ENCODE results near the gene ARID3C.

ARID3C gene

DNA sequence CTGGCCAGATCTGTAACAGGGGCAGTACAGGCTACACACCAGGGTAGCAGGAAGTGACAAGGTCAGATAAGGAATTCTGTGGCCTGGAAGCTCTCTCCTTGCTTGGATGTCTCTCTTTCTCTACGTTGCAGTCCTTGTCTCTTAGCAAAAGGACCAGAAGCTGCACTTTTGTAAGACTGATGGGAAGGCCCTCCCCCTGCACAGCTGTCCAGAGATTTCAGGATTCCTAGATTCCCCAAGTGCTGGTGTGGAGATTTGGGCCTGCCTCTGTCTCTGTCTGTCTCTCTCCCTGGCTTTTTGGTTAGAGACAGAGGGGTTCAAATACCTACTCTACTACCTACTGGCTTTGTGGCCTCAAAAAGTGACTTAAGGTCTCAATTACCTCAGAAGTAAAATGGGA is 29.3 kb downstream of the ARID3C start:
- no peak for DNase-seq (ENCODE audit: low read depth in 2 of 3, low spot score in 1 of 3)

DNA sequence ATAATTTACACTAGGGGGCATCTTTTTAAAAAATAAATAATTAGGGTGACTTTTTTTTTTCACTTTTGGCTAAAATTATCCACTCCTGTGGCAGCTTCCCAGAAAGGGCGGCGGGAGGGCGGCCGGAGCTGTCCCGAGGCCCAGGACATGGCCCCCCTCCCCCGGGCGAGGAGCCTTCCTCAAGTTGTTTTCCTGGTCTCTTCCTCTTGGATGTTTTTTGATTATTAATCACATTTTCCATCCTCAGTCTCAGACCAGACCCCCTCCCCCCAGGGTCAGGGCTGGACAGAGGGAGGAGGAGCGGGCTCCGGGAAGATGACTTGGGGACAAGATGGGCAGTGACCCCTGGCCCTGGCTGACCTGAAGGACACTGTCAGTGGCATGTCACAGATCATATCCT is 34.7 kb downstream of the ARID3C start:
- DNase-seq (ENCODE audit: low read depth in 2 of 3, low spot score in 1 of 3) = no peak

DNA sequence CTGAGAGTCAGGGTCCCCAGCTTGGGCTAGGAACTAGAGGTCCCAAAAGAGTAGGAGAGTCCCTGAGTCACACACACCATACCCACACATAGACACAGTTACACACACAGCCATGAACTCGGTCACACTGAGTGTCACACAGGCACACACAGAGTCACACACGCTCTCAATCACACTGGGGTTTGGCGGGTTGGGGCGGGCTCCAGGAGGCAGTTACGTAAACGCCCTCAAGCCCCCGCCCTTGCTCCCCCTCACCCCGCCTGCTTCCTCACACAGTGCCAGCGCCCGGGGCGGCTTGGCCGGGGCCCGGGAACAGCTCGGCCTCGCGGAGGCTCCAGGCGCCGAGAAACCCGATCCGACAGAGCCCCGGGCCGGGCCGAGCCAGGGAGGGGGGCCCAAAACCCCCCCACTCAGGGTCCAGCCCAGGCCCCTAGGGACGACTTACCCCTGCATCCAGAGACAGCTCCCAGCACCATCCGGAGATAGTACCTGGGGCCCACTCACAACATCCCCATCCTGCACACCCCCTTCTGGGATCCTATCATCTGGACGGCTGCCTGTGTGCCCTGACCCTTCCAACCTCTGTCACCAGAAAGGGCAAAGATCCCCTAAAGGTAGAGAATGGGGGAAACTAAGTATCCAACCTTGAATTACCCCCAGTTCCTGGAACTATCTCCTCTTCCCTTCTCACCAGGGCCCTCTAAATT is 35.8 kb downstream of the ARID3C start:
- no peak for DNase-seq (ENCODE audit: low read depth in 2 of 3, low spot score in 1 of 3)

DNA sequence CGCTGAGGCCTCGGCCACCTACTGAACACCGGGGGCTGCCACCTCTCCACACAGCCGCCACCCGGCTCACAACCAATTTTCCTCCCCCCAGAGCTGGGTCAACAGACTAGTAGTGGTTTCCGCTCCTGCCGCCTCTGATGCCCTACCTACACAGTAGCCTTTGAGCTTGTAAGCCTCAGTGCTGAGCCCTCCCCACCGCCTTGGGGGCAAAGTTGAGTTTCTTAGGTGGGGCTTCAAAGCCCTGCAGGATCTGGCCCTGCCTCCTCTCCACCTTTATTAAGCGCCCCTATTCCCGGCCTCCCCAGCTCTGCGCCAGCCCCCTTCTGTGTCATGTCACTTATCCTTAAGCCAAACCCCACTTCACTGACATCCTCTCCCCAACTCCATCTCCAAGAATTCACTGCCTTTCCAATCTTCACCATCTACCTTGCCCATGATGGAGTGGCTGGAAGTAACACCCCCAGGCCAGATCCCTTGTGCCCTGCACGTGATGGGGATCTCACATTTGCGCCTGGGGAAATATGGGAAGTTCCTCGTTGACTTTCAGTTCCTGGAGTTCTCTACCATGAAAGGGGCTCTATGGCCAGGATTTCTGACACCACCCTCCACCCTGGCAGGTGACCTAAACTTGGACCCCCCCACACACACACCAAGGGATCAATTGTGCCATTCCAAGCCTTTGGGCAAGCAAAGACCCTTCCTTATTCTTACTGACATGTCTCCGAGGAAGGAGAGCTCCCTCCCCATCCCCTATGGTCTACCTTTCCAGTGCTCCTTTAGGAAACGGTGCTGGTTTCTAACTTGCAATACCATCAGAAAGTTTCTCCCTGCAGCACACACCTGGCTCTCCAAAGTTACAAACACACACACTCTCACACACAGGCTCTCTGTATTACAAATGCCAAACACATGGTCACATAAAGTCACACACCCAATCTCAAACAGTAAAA is 36.7 kb downstream of the ARID3C start:
- no peak for DNase-seq (ENCODE audit: low read depth in 2 of 3, low spot score in 1 of 3)

DNA sequence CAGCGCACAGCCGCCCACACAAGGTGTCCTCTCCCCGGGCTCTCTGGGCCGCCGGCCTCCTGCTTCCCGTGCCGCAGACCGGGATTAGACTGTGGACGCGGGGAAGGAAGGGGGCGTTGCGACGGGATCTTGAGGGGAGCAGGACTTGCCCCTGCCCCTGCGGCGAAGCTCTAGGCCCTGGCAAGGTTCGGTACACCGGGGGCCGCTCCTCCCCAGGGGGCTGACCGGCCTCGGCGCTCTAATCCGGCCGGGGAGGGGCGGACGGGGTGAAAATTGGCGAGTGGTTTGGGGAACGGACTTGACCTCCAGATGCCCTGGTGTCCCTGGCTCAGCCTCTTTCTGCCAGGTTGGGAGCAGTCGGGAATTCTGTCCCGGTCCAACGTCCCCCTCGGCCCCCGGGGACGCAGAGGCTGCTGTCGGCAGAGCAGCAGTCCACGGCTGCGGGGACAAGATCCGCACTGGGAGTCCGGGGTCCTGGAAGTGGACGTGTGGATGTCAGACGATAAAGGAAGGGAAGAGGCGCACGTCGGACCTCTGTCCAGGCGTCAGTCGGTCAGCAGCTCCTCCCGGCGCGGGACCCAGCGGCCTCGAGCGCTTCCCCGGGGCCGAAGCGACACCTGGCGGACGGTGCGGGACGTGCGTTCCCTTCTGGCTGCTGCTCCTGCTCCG is 37.5 kb downstream of the ARID3C start:
- DNase-seq (ENCODE audit: low read depth in 2 of 3, low spot score in 1 of 3) = peak; percentile 48 to 86 (median 75)

DNA sequence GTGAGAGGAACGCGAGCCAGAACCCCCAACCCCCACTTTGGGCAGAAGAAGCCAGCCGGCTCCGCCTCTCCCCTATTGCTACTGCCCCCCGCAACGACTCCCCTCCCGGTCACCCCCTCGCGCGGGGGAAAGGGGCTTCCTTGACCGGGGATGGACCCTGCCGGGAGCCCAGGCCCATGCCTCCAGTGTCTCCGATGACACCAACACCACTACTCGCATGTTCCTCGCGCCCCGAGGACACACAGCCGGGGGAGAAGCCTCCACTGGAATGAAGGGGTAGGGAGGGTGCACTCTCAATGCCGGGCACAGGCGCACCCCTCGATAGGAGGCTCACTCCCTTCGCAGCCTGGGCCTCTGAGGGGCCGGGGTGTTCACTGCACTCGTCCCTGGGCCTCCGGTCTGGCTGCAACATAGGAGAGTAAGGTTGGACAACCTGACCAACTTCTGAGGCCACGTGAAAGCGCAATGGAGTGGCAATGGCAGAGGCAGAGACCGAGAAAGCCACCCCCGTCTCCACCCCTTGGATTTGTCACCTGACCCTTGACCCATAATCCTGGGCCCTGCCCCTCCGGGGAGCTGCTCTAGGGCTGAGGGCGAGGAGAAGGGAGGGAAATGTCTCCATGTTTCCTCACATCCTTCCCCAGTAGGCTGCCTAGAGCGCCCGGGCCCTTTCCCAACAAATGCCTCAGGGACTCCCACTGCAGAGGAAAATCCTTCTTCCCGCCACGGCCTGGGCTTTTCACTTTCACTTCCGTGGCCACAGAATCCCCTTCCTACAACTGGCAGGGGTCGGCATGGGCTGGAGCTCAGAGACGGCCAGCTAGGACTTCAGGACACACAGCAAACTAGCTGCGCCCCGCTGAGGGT is 38.3 kb downstream of the ARID3C start:
- no peak for DNase-seq (ENCODE audit: low read depth in 2 of 3, low spot score in 1 of 3)

DNA sequence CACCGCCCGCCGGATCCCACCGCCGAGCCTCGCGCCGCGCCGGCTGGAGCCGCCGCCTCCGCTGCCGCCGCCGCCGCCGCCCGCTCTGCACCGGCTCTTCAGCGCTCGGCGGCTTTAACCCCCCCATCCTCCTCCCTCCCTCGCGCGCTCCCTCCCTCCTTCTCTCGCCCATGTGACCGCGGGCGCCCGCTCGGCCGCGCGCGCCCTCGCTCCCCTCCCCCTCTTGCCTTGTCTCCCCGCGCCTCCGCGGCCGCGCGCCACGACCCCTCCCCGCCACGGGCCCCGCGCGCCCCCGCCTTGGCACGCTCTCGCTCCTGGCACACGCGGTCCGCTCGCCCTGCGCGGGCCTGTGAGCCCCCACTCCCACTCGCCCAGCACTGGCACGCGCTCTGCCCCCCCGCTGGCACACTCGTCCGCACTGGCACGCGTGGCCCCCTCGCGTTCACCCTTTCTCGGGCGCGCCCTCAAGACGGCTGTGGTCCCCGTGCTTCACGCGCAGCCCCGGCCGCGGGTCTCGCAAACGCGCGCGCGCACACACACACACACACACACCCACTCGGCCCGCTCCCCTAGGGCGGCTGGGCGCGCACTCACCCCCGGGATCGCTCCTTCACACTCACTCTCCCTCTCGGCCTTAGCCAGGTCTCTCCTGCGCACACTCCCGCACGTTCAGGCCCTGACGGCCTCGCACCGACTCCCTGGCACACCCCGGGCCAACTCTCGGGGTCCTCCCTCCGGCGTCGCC is 39.1 kb downstream of the ARID3C start, which contains the start of gene CNTFR:
Gene CNTFR, minus strand, starts transcription at position 89 of the 745 bp plus-strand sequence. CDS start 20,743 bp downstream, outside the sequence.
- DNase-seq (ENCODE audit: low read depth in 2 of 3, low spot score in 1 of 3) = no peak

DNA sequence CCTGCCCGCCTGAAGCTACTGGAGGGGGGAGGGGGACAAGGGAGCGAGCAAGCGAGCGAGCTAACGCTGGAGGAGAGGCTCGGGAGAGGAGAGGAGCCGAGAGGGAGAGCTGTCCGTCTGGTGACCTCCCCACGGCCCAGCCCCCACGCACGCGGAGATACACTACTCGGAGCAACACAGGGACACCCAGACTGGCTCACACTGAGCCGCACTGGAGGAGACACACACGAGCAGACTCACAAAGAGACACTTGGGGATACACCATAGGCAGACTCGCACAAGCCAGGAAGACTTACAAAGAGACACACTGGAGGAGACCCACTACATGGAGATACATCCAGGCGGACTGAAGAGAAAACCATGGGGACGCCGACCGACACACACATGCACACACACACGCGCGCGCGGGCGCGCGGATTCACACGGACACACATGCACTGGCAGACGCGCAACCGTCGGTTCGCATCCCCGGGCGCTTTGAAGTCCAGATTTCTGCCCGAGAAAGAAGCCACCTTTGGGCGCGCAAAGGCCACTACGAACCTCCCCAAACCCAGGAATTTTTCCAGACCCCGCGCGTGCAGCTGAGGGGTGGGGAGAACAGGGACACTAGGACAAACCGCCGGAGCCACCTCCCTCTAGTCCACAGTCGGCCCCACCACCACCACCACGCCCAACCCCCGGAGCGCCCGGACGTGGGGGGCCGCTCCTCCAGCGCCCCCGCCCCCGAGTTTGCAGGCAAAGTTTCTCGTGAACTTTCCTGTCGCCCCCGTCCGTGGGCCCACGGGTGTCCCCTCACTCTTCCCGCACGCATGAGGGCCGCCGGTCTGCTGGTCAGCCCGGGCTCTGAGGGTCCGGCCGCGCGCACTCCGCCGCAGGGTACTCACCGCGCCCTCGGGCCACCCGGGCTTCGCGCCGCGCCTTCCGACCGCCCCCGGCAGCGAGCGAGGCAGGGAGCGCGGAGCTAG is 39.9 kb downstream of the ARID3C start:
- DNase-seq (ENCODE audit: low read depth in 2 of 3, low spot score in 1 of 3) = no peak

DNA sequence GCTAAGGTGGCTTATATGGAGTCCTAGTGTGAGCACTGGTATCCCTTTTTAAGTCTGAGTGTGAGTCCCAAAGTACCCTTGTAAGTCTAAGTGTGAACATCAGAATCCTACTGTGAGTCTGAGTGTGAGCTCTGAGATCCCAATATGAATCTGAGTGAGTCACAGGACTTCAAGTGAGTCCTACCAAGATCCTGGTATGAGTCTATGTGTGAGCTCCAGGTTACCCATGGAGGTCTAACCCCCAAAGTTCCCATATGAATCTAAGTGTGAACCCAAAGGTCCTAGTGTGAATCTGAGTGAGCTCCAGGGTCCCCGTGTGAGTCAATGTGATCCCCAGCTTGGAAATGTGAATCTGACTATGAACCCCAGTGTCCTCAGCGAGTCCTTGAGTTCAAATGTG is 41.6 kb downstream of the ARID3C start:
- no peak for DNase-seq (ENCODE audit: low read depth in 2 of 3, low spot score in 1 of 3)

DNA sequence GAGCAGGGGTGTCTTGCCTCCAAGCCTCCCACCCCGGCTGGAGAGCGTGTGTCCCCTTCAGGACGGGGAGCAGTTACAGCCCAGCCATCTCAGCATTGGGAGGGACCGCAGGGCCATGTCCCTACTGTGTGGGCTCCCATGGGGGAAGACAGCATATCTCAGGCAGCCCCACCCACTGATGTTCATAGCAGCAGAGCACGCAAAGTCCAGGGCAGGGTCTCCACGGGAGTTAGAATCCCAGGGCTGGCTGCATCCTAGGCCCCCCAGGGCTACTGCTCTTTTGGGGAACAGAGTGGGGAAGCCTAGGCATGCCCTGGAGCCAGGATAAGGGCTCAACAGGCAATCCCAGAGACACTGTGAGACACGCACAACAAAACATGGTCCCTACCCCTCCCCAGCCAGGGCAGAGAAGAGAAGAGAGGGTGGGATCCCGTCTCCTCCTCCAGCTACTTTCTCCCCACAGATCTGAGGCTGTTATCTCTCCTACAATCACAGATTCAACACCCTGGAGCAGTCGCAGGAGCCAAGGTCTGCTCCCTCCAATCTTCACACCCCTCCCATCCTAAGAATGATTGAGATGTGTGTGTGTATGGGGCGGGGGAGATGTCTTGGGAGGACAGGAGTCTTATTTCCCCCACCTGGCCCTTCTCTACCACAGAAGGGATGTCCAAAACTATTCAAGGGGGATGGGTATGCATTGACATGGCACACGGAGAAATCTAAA is 42.8 kb downstream of the ARID3C start:
- DNase-seq (ENCODE audit: low read depth in 2 of 3, low spot score in 1 of 3) = no peak

DNA sequence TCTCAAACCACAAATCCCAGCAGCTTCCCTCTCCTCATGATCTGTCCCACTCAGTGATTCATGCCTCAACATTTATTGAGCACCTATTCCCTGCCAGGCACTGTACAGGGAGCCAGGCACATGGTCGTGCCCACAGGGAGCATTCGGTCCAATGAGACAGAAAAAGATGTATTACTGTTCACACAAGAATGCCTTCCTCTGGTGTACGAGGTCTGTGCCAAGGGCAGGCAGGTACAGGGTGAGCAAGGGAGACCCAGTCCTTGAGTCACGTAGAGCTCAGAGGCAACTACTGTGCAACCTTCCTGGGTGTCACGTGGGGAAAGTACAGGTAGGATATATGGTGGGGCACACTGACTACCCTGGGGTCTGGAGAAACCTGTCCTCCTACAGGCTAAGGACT is 43.9 kb downstream of the ARID3C start:
- DNase-seq (ENCODE audit: low read depth in 2 of 3, low spot score in 1 of 3) = no peak

DNA sequence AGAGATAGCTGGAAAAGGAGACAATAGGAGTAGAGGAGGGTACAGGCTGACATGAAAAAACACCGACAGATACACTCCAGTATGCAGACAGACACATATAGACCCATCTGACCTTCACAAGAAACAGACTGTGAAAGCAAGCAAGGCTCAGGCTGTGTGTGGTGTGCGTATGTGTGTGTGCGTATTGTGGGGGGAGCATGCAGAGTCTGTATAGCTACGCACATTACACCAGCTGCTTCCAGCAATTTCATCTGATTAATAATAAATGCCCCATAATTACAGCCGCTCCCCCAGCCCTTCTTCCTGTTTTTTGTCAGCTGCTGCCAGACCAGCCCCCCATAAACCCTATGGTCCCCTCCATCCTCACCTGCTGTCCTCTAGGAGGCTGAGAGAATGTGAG is 46.1 kb downstream of the ARID3C start:
- DNase-seq (ENCODE audit: low read depth in 2 of 3, low spot score in 1 of 3) = no peak

DNA sequence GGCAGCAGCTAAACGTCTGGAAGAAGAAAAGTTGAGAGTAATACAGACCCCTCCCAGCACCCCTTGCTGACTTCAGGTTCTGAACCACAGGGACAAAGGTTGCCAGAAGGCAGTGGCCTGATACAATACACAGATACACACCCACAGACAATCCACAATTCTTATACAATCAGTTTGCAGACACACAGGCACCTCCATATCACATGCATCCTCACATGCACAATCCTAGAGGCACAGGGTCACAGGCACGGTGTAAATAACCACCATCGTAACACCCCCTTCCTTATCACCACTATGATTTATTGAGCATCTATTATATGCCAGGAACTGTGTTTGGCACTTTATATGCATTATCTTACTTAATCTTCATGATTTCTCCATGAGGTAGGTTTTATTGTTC is 47.5 kb downstream of the ARID3C start:
- DNase-seq (ENCODE audit: low read depth in 2 of 3, low spot score in 1 of 3) = no peak

DNA sequence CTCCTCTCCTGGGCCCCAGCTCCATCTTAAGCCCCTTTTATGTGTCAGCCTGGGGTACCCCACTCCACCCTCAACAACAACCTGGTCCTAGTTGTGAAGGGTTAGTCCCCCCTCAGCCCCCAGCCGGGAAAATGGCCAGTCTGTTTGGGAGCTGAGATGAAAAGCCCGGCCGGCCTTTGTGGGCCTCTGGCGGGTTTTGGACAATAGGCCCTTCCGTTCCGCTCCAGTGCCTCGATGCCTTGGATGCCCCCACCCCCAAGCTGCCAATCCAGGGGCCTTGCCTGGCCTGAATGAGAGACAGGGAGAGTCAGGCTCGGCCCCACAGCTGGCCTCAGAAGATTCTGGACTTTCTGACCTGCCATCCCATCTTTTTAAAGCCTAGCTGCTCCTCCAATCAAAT is 48.5 kb downstream of the ARID3C start:
- no peak for DNase-seq (ENCODE audit: low read depth in 2 of 3, low spot score in 1 of 3)

DNA sequence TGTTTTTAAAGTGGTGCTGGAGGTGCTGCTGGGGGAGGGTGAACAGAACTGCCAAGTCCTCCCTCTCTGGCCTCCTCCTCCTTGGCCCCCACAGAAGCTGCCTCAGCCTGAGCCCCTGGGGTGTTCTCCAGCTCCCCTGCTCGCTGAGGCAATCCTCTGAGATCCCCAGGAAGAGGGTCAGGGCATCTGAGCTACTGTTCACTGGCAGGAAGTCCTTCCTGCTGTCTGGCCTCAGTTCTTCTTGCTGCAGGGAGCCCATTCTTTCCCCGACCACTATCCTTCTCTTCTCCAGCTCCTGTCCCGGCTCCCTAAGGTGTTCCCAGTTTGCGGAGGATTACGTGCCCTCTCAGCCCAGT is 49.1 kb downstream of the ARID3C start:
- no peak for DNase-seq (ENCODE audit: low read depth in 2 of 3, low spot score in 1 of 3)

DNA sequence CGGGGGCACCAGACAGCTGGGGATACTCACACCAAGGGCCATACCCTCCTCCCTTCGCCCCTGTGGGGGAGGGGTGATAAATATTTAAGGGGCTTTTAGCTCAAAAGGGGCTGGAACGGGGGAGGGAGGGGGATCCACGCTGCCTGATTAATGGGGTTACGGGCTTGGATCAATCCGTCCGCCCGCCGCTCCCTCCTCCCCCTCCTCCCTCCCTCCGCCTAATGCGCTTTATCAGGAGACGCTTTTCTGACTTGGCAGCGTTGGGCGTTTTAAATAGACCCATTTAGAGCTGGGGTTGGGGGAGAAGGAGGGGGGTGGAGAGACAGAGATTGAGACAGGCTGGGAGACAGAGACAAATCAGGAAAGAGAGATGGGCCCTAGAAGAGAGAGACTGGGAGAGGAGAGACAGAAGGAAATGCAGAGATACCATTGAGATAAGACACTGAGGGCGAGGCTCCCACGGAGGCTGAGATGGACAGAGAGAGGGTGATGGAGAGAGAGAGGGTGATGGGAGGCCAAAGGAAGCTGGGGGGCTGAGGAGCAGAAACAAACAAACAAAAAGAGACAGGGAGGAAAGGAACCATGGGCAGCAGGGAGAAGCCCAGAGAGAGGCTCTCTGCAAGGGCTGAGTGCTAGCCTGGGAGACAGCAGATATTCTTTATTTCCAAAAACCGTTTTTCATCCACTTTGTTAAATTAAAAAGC is 49.6 kb downstream of the ARID3C start:
- no peak for DNase-seq (ENCODE audit: low read depth in 2 of 3, low spot score in 1 of 3)

DNA sequence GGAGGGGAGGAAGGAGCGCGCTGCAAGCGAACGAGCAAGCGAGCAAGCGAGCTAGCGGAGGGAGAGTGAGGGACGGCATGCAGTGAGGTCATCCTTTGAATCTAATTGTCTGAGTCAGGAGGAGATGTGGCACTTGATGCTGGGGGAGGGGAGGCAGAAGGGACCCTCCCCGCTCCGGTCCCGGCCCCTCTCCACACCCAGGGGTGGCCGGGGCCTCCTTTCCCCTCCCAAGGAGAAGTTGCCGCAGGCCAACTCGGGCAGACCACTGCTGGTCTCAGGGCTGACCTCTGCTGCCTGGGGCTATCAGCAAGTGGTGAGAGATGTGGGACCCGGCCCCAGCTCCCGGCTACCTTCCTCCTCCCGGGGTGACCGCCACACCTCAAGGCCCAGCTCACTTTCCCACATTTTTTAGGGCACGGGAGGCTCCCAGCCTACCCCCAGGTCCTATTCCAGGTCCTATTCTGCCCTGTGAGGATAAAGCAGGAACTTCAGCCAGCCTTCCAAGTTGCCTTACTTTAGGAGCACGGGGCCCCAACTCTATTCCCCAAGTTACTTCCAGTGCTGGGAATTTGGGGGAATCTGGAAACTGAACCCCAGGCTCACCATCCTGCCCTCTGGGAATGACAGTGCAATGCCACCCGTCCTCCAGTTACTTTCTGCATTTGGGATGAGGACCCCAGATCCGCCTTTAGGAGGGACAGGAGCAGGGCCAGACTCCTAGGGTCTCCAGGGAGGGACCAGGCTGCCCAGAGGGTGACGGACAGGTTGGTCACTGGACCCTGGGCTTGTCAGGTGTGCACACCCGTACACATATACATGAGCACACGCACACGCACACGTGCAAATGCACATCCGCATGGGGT is 50.4 kb downstream of the ARID3C start:
- DNase-seq (ENCODE audit: low read depth in 2 of 3, low spot score in 1 of 3) = no peak

Data from stimulated activated CD4-positive, alpha-beta T cell treated with anti-CD3 and anti-CD28 coated beads, Interleukin-12 subunit alpha, Interleukin-12 subunit beta, amount 100 ng/mL, for 48 hours (primary cell).